ENCODE measurements around the gene MYO1B.

The MYO1B gene

GRCh38 chr2:191302459-191303139, 57.4 kb downstream of the MYO1B start:
- H3K9me3 Mint-ChIP-seq, result no peaks in the 10 kb centered on the region
- no peaks in the 10 kb centered on the region for H3K4me1 Mint-ChIP-seq (ENCODE audit: low read depth)
- H3K27me3 Mint-ChIP-seq (ENCODE audit: low read depth), result no peaks in the 10 kb centered on the region
- H3K36me3 Mint-ChIP-seq (ENCODE audit: low read depth), result no peaks in the 10 kb centered on the region
- no peak for DNase-seq (ENCODE audit: low spot score)
- no peak overlapping the region for H3K27ac Mint-ChIP-seq
- H3K4me3 Mint-ChIP-seq, result no peak overlapping the region

DNA sequence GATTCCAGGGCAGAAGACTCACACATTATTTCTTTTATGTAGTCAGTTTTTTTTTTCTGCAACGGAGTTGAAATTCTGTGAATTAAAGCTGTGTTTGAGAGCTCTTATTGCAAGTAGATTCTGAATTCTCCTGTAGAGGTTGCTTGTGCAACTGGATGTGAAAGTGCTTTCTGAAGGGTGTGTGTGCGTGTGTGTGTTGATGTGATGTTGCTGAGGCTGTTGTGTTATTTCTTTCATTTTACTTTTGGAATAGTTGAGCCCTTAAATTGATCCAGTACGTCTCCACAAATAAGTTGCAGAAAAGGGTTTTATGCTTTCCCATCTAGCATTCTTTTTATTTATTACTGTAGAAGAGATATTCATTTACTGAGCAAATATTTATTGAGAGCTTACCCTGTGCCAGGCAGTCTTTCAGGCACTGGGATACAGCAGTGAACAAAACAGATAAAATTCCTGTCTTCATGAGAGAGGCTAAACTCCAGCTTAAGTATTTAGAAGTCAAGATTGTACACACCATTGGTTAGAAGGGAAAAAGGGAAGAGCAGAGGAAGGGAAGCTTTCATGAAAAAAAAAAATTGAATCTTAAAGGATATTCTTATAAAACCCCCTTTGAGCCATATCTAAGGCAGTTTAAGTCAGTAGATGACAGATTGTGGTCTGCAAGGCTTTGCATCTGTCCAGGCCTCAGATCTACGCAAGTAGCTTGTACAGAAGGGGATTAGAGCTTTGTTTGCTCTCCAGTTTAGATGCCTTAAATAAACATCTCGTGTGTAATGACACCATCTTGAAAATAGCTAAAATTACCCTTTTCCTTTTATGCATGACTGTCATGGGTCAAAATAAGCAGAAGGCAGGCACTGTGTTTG, 58.2 kb downstream of the MYO1B start:
- Mint-ChIP-seq H3K27ac (no peak overlapping the region), H3K36me3 (ENCODE audit: low read depth) (no peaks in the 10 kb centered on the region)

DNA sequence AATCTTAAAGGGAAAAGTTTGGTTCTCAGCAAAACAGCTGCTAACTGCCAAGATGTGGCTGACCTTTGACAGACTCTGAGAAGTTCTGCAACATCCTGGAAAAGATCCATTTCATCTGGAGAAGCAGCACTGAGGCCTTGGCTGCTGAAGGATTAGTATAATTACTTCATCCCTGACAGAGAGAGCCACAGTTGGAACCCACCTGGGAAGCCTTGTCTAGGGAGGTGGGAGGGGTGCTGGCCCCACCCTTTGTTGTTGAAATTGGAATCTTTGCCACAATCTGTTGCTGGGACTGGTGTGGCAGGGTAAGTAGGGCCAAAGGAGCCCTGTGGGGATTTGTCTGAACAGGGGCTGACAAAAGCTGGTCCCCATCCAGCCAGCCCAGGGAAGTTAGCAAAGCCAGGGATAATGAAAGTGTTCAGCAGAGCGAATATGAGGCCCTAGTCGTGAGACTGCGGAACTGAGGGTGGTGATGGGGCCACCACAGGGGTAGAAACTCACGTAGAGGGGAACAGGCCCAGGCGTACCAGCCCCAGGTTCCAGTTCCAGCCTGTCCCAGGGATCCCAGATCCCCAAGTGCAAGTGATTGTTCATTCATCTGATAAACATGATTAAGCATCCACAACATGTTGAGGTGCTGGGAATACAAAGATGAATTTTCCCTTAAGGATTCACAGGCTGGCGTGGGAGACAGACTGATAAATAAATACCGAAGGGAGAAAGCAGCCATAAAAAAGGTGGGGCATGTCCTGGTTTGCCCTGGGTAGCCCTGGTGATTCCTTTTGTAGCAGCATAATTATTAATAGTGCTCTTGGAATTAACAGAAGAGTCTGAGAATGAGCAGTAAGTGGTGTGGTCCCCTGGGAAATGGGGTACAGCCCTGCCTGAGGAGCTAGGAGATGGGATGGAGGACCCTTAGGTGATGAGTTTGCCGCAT, 60.0 kb downstream of the MYO1B start:
- no peak for DNase-seq (ENCODE audit: low spot score)
- Mint-ChIP-seq H3K9me3 (no peaks in the 10 kb centered on the region), H3K4me1 (ENCODE audit: low read depth) (no peaks in the 10 kb centered on the region), H3K36me3 (ENCODE audit: low read depth) (no peaks in the 10 kb centered on the region), H3K27ac (no peak overlapping the region), H3K27me3 (ENCODE audit: low read depth) (no peaks in the 10 kb centered on the region), H3K4me3 (no peak overlapping the region)

More for the DNA sequence above, 58.2 kb downstream of the MYO1B start:
- Mint-ChIP-seq H3K4me3 (no peak overlapping the region), H3K27me3 (ENCODE audit: low read depth) (no peaks in the 10 kb centered on the region), H3K9me3 (no peaks in the 10 kb centered on the region), H3K4me1 (ENCODE audit: low read depth) (no peaks in the 10 kb centered on the region)
- DNase-seq (ENCODE audit: low spot score), result no peak

GRCh38 chr2:191308026-191308425, 62.8 kb downstream of the MYO1B start:
- H3K27me3 Mint-ChIP-seq (ENCODE audit: low read depth), result no peaks in the 10 kb centered on the region
- no peaks in the 10 kb centered on the region for H3K9me3 Mint-ChIP-seq
- no peak overlapping the region for H3K4me3 Mint-ChIP-seq
- no peaks in the 10 kb centered on the region for H3K4me1 Mint-ChIP-seq (ENCODE audit: low read depth)
- no peak for DNase-seq (ENCODE audit: low spot score)
- H3K27ac Mint-ChIP-seq, result no peak overlapping the region
- H3K36me3 Mint-ChIP-seq (ENCODE audit: low read depth), result no peaks in the 10 kb centered on the region

DNA sequence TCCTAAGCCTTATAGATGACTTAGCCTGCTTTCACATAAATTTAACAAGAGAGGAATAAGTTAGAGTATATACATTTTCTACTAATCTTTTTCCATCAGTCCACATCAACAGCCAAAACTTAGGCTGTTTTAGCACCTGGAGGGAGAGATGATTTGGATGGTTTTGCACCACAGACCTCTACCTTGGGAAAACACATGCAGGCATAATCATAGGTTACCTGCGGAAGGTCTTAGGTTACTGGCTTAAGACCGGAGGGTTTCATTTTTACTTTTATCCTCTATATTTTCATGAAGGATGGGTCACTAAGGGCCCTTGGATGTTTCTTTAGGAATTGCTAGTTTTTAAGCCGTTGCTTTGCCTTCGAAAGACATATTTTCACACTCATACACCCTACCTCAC, 66.0 kb downstream of the MYO1B start:
- DNase-seq (ENCODE audit: low spot score), result no peak
- Mint-ChIP-seq H3K9me3 (no peaks in the 10 kb centered on the region), H3K4me1 (ENCODE audit: low read depth) (no peaks in the 10 kb centered on the region), H3K27ac (no peak overlapping the region), H3K27me3 (ENCODE audit: low read depth) (no peaks in the 10 kb centered on the region), H3K4me3 (no peak overlapping the region), H3K36me3 (ENCODE audit: low read depth) (no peaks in the 10 kb centered on the region)

- no peaks in the 10 kb centered on the region for H3K27me3 Mint-ChIP-seq (ENCODE audit: low read depth)
- H3K4me3 Mint-ChIP-seq, result no peak overlapping the region
- H3K9me3 Mint-ChIP-seq, result no peaks in the 10 kb centered on the region
- no peak overlapping the region for H3K27ac Mint-ChIP-seq
- H3K36me3 Mint-ChIP-seq (ENCODE audit: low read depth), result no peaks in the 10 kb centered on the region
- DNase-seq (ENCODE audit: low spot score), result no peak
- no peaks in the 10 kb centered on the region for H3K4me1 Mint-ChIP-seq (ENCODE audit: low read depth)
Observed at GRCh38 chr2:191311627-191312026, 66.4 kb downstream of the MYO1B start.

- no peak overlapping the region for H3K27ac Mint-ChIP-seq
- no peak overlapping the region for H3K4me3 Mint-ChIP-seq
- H3K4me1 Mint-ChIP-seq (ENCODE audit: low read depth), result no peaks in the 10 kb centered on the region
- no peak for DNase-seq (ENCODE audit: low spot score)
- H3K9me3 Mint-ChIP-seq, result no peaks in the 10 kb centered on the region
- H3K36me3 Mint-ChIP-seq (ENCODE audit: low read depth), result no peaks in the 10 kb centered on the region
- no peaks in the 10 kb centered on the region for H3K27me3 Mint-ChIP-seq (ENCODE audit: low read depth)
Observed at GRCh38 chr2:191312163-191312562, 67.0 kb downstream of the MYO1B start.

- no peaks in the 10 kb centered on the region for H3K9me3 Mint-ChIP-seq
- H3K4me1 Mint-ChIP-seq (ENCODE audit: low read depth), result no peaks in the 10 kb centered on the region
- no peaks in the 10 kb centered on the region for H3K27me3 Mint-ChIP-seq (ENCODE audit: low read depth)
- DNase-seq (ENCODE audit: low spot score), result no peak
- no peak overlapping the region for H3K27ac Mint-ChIP-seq
- no peaks in the 10 kb centered on the region for H3K36me3 Mint-ChIP-seq (ENCODE audit: low read depth)
- H3K4me3 Mint-ChIP-seq, result no peak overlapping the region
Observed at GRCh38 chr2:191312662-191313061, 67.5 kb downstream of the MYO1B start.

GRCh38 chr2:191314697-191315364, 69.6 kb downstream of the MYO1B start:
- H3K27me3 Mint-ChIP-seq (ENCODE audit: low read depth), result no peaks in the 10 kb centered on the region
- no peaks in the 10 kb centered on the region for H3K9me3 Mint-ChIP-seq
- no peak overlapping the region for H3K27ac Mint-ChIP-seq
- H3K4me3 Mint-ChIP-seq, result no peak overlapping the region
- H3K4me1 Mint-ChIP-seq (ENCODE audit: low read depth), result no peaks in the 10 kb centered on the region
- H3K36me3 Mint-ChIP-seq (ENCODE audit: low read depth), result no peaks in the 10 kb centered on the region
- no peak for DNase-seq (ENCODE audit: low spot score)

- H3K4me3 Mint-ChIP-seq, result no peak overlapping the region
- H3K4me1 Mint-ChIP-seq (ENCODE audit: low read depth), result no peaks in the 10 kb centered on the region
- no peak overlapping the region for H3K27ac Mint-ChIP-seq
- no peaks in the 10 kb centered on the region for H3K36me3 Mint-ChIP-seq (ENCODE audit: low read depth)
- no peaks in the 10 kb centered on the region for H3K9me3 Mint-ChIP-seq
- no peaks in the 10 kb centered on the region for H3K27me3 Mint-ChIP-seq (ENCODE audit: low read depth)
- no peak for DNase-seq (ENCODE audit: low spot score)
Observed at GRCh38 chr2:191315365-191315752, 70.2 kb downstream of the MYO1B start.

- H3K27ac Mint-ChIP-seq, result no peak overlapping the region
- DNase-seq (ENCODE audit: low spot score), result no peak
- H3K27me3 Mint-ChIP-seq (ENCODE audit: low read depth), result peaks cover 3% of the 10 kb centered on the region
- no peak overlapping the region for H3K4me3 Mint-ChIP-seq
- H3K4me1 Mint-ChIP-seq (ENCODE audit: low read depth), result no peaks in the 10 kb centered on the region
- no peaks in the 10 kb centered on the region for H3K36me3 Mint-ChIP-seq (ENCODE audit: low read depth)
- no peaks in the 10 kb centered on the region for H3K9me3 Mint-ChIP-seq
Observed at GRCh38 chr2:191316246-191316994, 71.2 kb downstream of the MYO1B start.

- Mint-ChIP-seq H3K4me1 (ENCODE audit: low read depth) (peaks cover 15% of the 10 kb centered on the region), H3K27ac (no peak overlapping the region), H3K9me3 (no peaks in the 10 kb centered on the region), H3K36me3 (ENCODE audit: low read depth) (no peaks in the 10 kb centered on the region), H3K4me3 (no peak overlapping the region), H3K27me3 (ENCODE audit: low read depth) (peaks cover 3% of the 10 kb centered on the region)
- no peak for DNase-seq (ENCODE audit: low spot score)
Observed at GRCh38 chr2:191318037-191318728, 73.0 kb downstream of the MYO1B start.
